HCT116 (cell line): ENCODE data around the gene ADCK1. TPM values are rescaled to one million over a fixed set of nuclear protein-coding genes. Genes with fewer than 3 reads are reported as not detected.
A peak's percentile ranks its signal among the peaks of the same experiment; 100 is the strongest.

Source experiments
- ATAC-seq: fragments of 200-7000 bp; cut with Tn5 transposase; 2 replicates; pipeline ENCODE4 v1.9.1; 2020; ENCODE audit warnings: mild to moderate bottlenecking, moderate library complexity
- BruUV-seq: library from RNA; stranded (reverse); fragments of 400-500 nt; replicated peaks from 2 replicates; lab custom pipeline; 2021; lab: Mats Ljungman, UMichigan
- CTCF ChIA-PET: fragments of 300-600 bp; sonication (Branson Sonifier 250); formaldehyde crosslinking; loops from one replicate; lab custom pipeline; 2021; ENCODE audit warnings: antibody characterized with exemption; lab: Charles Lee
- POLR2A ChIA-PET: fragments of 300-600, 350-600 bp; sonication (Branson Sonifier 250); formaldehyde crosslinking; loops from one replicate; lab custom pipeline; 2021; ENCODE audit warnings: antibody characterized with exemption; lab: Charles Lee
- RAD21 ChIA-PET, 2 experiments: fragments of 300-600 bp; sonication (Branson Sonifier 250); formaldehyde crosslinking; loops; one replicate each; lab custom pipeline; 2023; ENCODE audit warnings: low total read pairs in 2 of 2; ENCODE audit not compliant: uncharacterized antibody in 2 of 2, unreplicated experiment in 2 of 2, low non-redundant PET in 1 of 2; lab: Charles Lee
- DNase-seq: peaks from one replicate; pipeline ENCODE4 v3.0.0-alpha.2; 2010; ENCODE audit warnings: low read depth, low spot score
- H2AFZ ChIP-seq: fragments of 200-600 bp; shearing (Covaris generic), sonication (generic); 2 replicates; pipeline ENCODE4 v1.6.1; 2017; ENCODE audit warnings: low read depth, mixed run types, mixed read lengths, antibody characterized with exemption, low read length; ENCODE audit not compliant: poor library complexity, severe bottlenecking
- H3K27ac ChIP-seq: 2 replicates; pipeline ENCODE4 v1.5.1; 2012; ENCODE audit warnings: low read depth, low read length
- H3K27me3 ChIP-seq: fragments of 200-600 bp; sonication (generic); 2 replicates; pipeline ENCODE4 v1.6.1; 2016; ENCODE audit warnings: mixed run types, low read length, mixed read lengths; ENCODE audit not compliant: insufficient read depth
- H3K36me3 ChIP-seq, 2 experiments: fragments of 200-500 bp in 1 of 2; fragments of 200-600 bp in 1 of 2; sonication (Bioruptor generic) in 1 of 2; sonication (generic) in 1 of 2; 2 replicates each; pipeline versions ENCODE4 v1.5.1 to v1.6.1; 2014 to 2016; ENCODE audit warnings: low read length in 2 of 2, inconsistent platforms in 1 of 2, mixed read lengths in 1 of 2, mixed run types in 1 of 2; ENCODE audit not compliant: insufficient read depth in 2 of 2, control insufficient read depth in 1 of 2
- H3K4me1 ChIP-seq, 2 experiments: fragments of 200-600 bp in 1 of 2; sonication (generic) in 1 of 2; 2 replicates each; pipeline versions ENCODE4 v1.5.1 to v1.6.1; 2012 to 2017; ENCODE audit warnings: low read length in 2 of 2, inconsistent platforms in 1 of 2, mild to moderate bottlenecking in 1 of 2, mixed read lengths in 1 of 2, mixed run types in 1 of 2, moderate library complexity in 1 of 2; ENCODE audit not compliant: insufficient read depth in 2 of 2, control insufficient read depth in 1 of 2
- H3K4me2 ChIP-seq: fragments of 200-600 bp; sonication (generic); 2 replicates; pipeline ENCODE4 v1.6.1; 2017; ENCODE audit warnings: mixed run types, low read length, mixed read lengths
- H3K4me3 ChIP-seq, 2 experiments: fragments of 200-600 bp in 1 of 2; sonication (generic) in 1 of 2; replicated peaks in 1 of 2; 2 replicates each; pipeline ENCODE4 v1.5.1; 2011 to 2016; ENCODE audit warnings: low read length in 2 of 2, control low read depth in 1 of 2, low read depth in 1 of 2, mild to moderate bottlenecking in 1 of 2, mixed read lengths in 1 of 2, mixed run types in 1 of 2
- H3K79me2 ChIP-seq: fragments of 200-600 bp; sonication (generic); 2 replicates; pipeline ENCODE4 v1.6.1; 2017; ENCODE audit warnings: mild to moderate bottlenecking, mixed run types, low read length, moderate library complexity, mixed read lengths; ENCODE audit not compliant: insufficient read depth
- H3K9ac ChIP-seq: fragments of 200-600 bp; sonication (generic); 2 replicates; pipeline ENCODE4 v1.6.1; 2016; ENCODE audit warnings: low read length, mixed read lengths
- H3K9me2 ChIP-seq: fragments of 200-600 bp; sonication (generic), shearing (Covaris generic); 2 replicates; pipeline ENCODE4 v1.6.1; 2017; ENCODE audit warnings: mixed run types, mild to moderate bottlenecking, moderate library complexity; ENCODE audit not compliant: insufficient read depth
- H3K9me3 ChIP-seq, 2 experiments: fragments of 200-500 bp in 1 of 2; fragments of 200-600 bp in 1 of 2; sonication (Bioruptor generic) in 1 of 2; sonication (generic) in 1 of 2; 2 replicates each; pipeline ENCODE4 v1.6.1; 2014 to 2017; ENCODE audit warnings: low read length in 2 of 2, mixed read lengths in 2 of 2, inconsistent platforms in 1 of 2, low read depth in 1 of 2, mild to moderate bottlenecking in 1 of 2, mixed run types in 1 of 2, moderate library complexity in 1 of 2; ENCODE audit not compliant: control insufficient read depth in 1 of 2, insufficient read depth in 1 of 2
- H4K20me1 ChIP-seq: fragments of 200-600 bp; sonication (generic), shearing (Covaris generic); 2 replicates; pipeline ENCODE4 v1.6.1; 2017; ENCODE audit warnings: mixed run types, mild to moderate bottlenecking, moderate library complexity; ENCODE audit not compliant: insufficient read depth
- CEBPB ChIP-seq: IDR thresholded peaks from 2 replicates; pipeline ENCODE4 v1.6.1; 2012; ENCODE audit warnings: low read depth
- EGR1 ChIP-seq: IDR thresholded peaks from 2 replicates; pipeline ENCODE4 v1.6.1; 2012; ENCODE audit warnings: low read depth
- ELF1 ChIP-seq: IDR thresholded peaks from 2 replicates; pipeline ENCODE4 v1.6.1; 2012; ENCODE audit warnings: low read depth, borderline replicate concordance
- EZH2 ChIP-seq: fragments of 200-600 bp; sonication (generic); IDR thresholded peaks from 2 replicates; pipeline ENCODE4 v1.6.1; 2017; ENCODE audit warnings: antibody characterized with exemption, mixed run types
- POLR2A ChIP-seq: IDR thresholded peaks from 2 replicates; pipeline ENCODE4 v1.7.0; 2011; ENCODE audit warnings: borderline replicate concordance; ENCODE audit not compliant: insufficient read depth, insufficient read length; ENCODE audit errors: extremely low read depth
- POLR2AphosphoS5 ChIP-seq: IDR thresholded peaks from 2 replicates; pipeline ENCODE4 v1.6.1; 2011; ENCODE audit warnings: mild to moderate bottlenecking, low read depth, low read length, moderate library complexity
- REST ChIP-seq: IDR thresholded peaks from 2 replicates; pipeline ENCODE4 v1.6.1; 2012; ENCODE audit warnings: low read depth
- SIN3A ChIP-seq: IDR thresholded peaks from 2 replicates; pipeline ENCODE4 v1.6.1; 2012; ENCODE audit warnings: low read depth
- SP1 ChIP-seq: IDR thresholded peaks from 2 replicates; pipeline ENCODE4 v1.6.1; 2012; ENCODE audit warnings: low read depth
- SRF ChIP-seq: IDR thresholded peaks from 2 replicates; pipeline ENCODE4 v1.6.1; 2012; ENCODE audit warnings: low read depth
- ZBTB33 ChIP-seq: IDR thresholded peaks from 2 replicates; pipeline ENCODE4 v1.6.1; 2011; ENCODE audit warnings: mild to moderate bottlenecking, low read length, moderate library complexity; ENCODE audit not compliant: insufficient replicate concordance; ENCODE audit errors: extremely low read depth
- intact Hi-C: fragments of 100-400 bp; cut with micrococcal nuclease; formaldehyde crosslinking; loops from 2 replicates; pipeline ENCODE4 v1.10.0; 2022
- total RNA-seq: library from RNA; stranded (reverse); gene quantifications from one replicate; pipeline ENCODE4 v1.2.1, GENCODE V29; 2021; ENCODE audit not compliant: unreplicated experiment

ADCK1 gene
- total RNA-seq, 1 experiment from 2014 or later: 6.0 TPM

GRCh38 chr14:77822307-77822706 lies 22.4 kb downstream of the ADCK1 start:
- no peak overlapping the region for H3K4me3 ChIP-seq
- H3K36me3 ChIP-seq: no peaks in the 10 kb centered on the region
- H3K9ac ChIP-seq: no peak overlapping the region
- H3K4me2 ChIP-seq: no peak overlapping the region
- intact Hi-C loops: no loop called here
- peaks cover 0 to 1% of the 10 kb centered on the region in 2 experiments; a peak in 1 of 4 replicates for H3K4me1 ChIP-seq
- H3K9me3 ChIP-seq: no peaks in the 10 kb centered on the region
- ChIA-PET CTCF (no interaction called here), RAD21 (no interaction called here), POLR2A (no interaction called here)
- H3K27me3 ChIP-seq: no peaks in the 10 kb centered on the region
- ATAC-seq: peak; percentile 36; the same call in 1 of the 2 replicates
- H3K27ac ChIP-seq: no peak overlapping the region
- no peaks in the 10 kb centered on the region for H3K9me2 ChIP-seq
- no peak for TF ChIP-seq POLR2AphosphoS5
- TF ChIP-seq REST: no peak
- TF ChIP-seq EGR1: no peak
- TF ChIP-seq POLR2A: no peak
- TF ChIP-seq SRF: no peak
- no peak for DNase-seq
- no peaks in the 10 kb centered on the region for H4K20me1 ChIP-seq
- no peaks in the 10 kb centered on the region for H3K79me2 ChIP-seq
- no TSS peak for BruUV-seq
- no peak overlapping the region for H2AFZ ChIP-seq

GRCh38 chr14:77822741-77823140 lies 22.8 kb downstream of the ADCK1 start:
- ChIA-PET CTCF (no interaction called here), POLR2A (no interaction called here)
- intact Hi-C loops: no loop called here
- TF ChIP-seq POLR2AphosphoS5 (no peak), EZH2 (no peak), ZBTB33 (no peak), SP1 (no peak), SIN3A (no peak), POLR2A (no peak), ELF1 (no peak), REST (no peak), CEBPB (no peak)

More at GRCh38 chr14:77822741-77823140, 22.8 kb downstream of the ADCK1 start:
- H4K20me1 ChIP-seq: no peaks in the 10 kb centered on the region
- no peaks in the 10 kb centered on the region for H3K4me1 ChIP-seq
- H3K9me2 ChIP-seq: no peaks in the 10 kb centered on the region
- RAD21 ChIA-PET: no interaction called here
- no peaks in the 10 kb centered on the region for H3K9me3 ChIP-seq
- BruUV-seq: no TSS peak
- H3K9ac ChIP-seq: no peak overlapping the region
- no peak overlapping the region for H3K27ac ChIP-seq
- H3K4me2 ChIP-seq: no peak overlapping the region
- no peak overlapping the region for H2AFZ ChIP-seq
- H3K36me3 ChIP-seq: no peaks in the 10 kb centered on the region
- no peaks in the 10 kb centered on the region for H3K27me3 ChIP-seq
- H3K4me3 ChIP-seq: no peak overlapping the region
- no peak for DNase-seq
- H3K79me2 ChIP-seq: no peaks in the 10 kb centered on the region
- ATAC-seq: no peak
